K562 (cell line): ENCODE results near the gene RIOK3.

Experiments
- ETV6 ChIP-seq, 3 experiments: fragments of 150-350 bp in 1 of 3; sonication (generic) in 1 of 3; formaldehyde crosslinking in 1 of 3; IDR thresholded peaks; 2 replicates each; pipeline versions ENCODE4 v1.6.1 to v1.8.0; 2014 to 2022; ENCODE audit warnings: borderline replicate concordance in 2 of 3, low read depth in 2 of 3, antibody characterized with exemption in 1 of 3, low read length in 1 of 3, mild to moderate bottlenecking in 1 of 3, missing genetic modification reagents in 1 of 3
- ZFX ChIP-seq: sonication (generic); formaldehyde crosslinking; IDR thresholded peaks from 2 replicates; pipeline ENCODE4 v1.8.0; 2022; ENCODE audit warnings: mild to moderate bottlenecking, missing genetic modification reagents, moderate library complexity

- no peak for TF ChIP-seq ZFX (CRISPR knock-in tag)
- no peak for TF ChIP-seq ETV6 (IDR thresholded peaks at IDR 0.05; ENCODE audit: borderline replicate concordance in 1 of 2, low read depth in 2 of 2, low read length in 1 of 2)
- TF ChIP-seq ETV6 (CRISPR knock-in tag; IDR thresholded peaks at IDR 0.05; ENCODE audit: borderline replicate concordance) = no peak
These were observed 78.8 kb downstream of the RIOK3 start for GRCh38 chr18:23531912-23532311.
